HEK293T (cell line): ENCODE results near the gene HPCAL4.

ENCODE experiments used
- ARNT ChIP-seq: fragments of 450-650 bp; IDR thresholded peaks from 2 replicates; pipeline ENCODE4 v1.6.1; 2017; ENCODE audit warnings: mild to moderate bottlenecking
- FOXA1 ChIP-seq: fragments of 450-650 bp; IDR thresholded peaks from 2 replicates; pipeline ENCODE4 v1.6.1; 2016; ENCODE audit warnings: mild to moderate bottlenecking
- FOXM1 ChIP-seq: fragments of 450-650 bp; IDR thresholded peaks from 2 replicates; pipeline ENCODE4 v1.6.1; 2017; ENCODE audit warnings: mild to moderate bottlenecking, borderline replicate concordance
- HDGF ChIP-seq: fragments of 450-650 bp; IDR thresholded peaks from 2 replicates; pipeline ENCODE4 v1.6.1; 2017; ENCODE audit warnings: antibody characterized with exemption, borderline replicate concordance
- L3MBTL2 ChIP-seq: fragments of 450-650 bp; conservative IDR thresholded peaks from 2 replicates; pipeline ENCODE4 v1.6.1; 2016; ENCODE audit warnings: mild to moderate bottlenecking
- NFRKB ChIP-seq: fragments of 450-650 bp; IDR thresholded peaks from 2 replicates; pipeline ENCODE4 v1.6.1; 2016; ENCODE audit warnings: mild to moderate bottlenecking, moderate library complexity
- SP1 ChIP-seq: fragments of 450-650 bp; IDR thresholded peaks from 2 replicates; pipeline ENCODE4 v1.6.1; 2017
- SUZ12 ChIP-seq: fragments of 450-650 bp; IDR thresholded peaks from 2 replicates; pipeline ENCODE4 v1.6.1; 2016; ENCODE audit warnings: mild to moderate bottlenecking
- ZNF384 ChIP-seq: fragments of 450-650 bp; IDR thresholded peaks from 2 replicates; pipeline ENCODE4 v1.6.1; 2016

- no peak for TF ChIP-seq FOXM1
- no peak for TF ChIP-seq FOXA1
- no peak for TF ChIP-seq ARNT
- TF ChIP-seq NFRKB = no peak
- TF ChIP-seq L3MBTL2 = no peak
- no peak for TF ChIP-seq SP1
- no peak for TF ChIP-seq HDGF
- no peak for TF ChIP-seq SUZ12
- no peak for TF ChIP-seq ZNF384
These were observed 6.9 kb downstream of the HPCAL4 start for GRCh38 chr1:39684313-39684664.
